ENCODE data around the gene URB1. TPM values are rescaled to one million over a fixed set of nuclear protein-coding genes. Genes with fewer than 3 reads are reported as not detected.

URB1 gene
- polyA plus RNA-seq, 1 of the 3 experiments (the other 2 are of a cell fraction): 9.9 TPM

- no peaks in the 10 kb centered on the region for H3K27me3 ChIP-seq (ENCODE audit: insufficient read depth)
- POLR2A ChIA-PET: no interaction called here
- no peaks in the 10 kb centered on the region for H4K20me1 ChIP-seq (ENCODE audit: insufficient read depth)
- H3K27ac ChIP-seq (ENCODE audit: low read depth in 2 of 2, low read length in 1 of 2): no peak overlapping the region
- peaks cover 15 to 35% of the 10 kb centered on the region in 2 experiments for H3K36me3 ChIP-seq (replicated peaks in 1 of 2; ENCODE audit: control insufficient read depth in 1 of 2, insufficient read depth in 2 of 2, low read length in 1 of 2)
- H3F3A ChIP-seq (replicated peaks; ENCODE audit: insufficient read depth): no peaks in the 10 kb centered on the region
- no peaks in the 10 kb centered on the region for H3K9me2 ChIP-seq
- no peak for TF ChIP-seq MEF2A (IDR thresholded peaks at IDR 0.05; ENCODE audit: borderline replicate concordance, low read depth)
- peak; percentile 32 for TF ChIP-seq CTCF (IDR thresholded peaks at IDR 0.05)
- H2AFZ ChIP-seq (ENCODE audit: low read depth): no peak overlapping the region
- H3K9ac ChIP-seq: no peak overlapping the region
- H3K4me2 ChIP-seq: no peak overlapping the region
- H3K9me3 ChIP-seq: no peaks in the 10 kb centered on the region
- CTCF ChIA-PET: interaction anchor here (0.6 kb wide), 1 partner anchor 16 kb away, joined by 3 read pairs; no protein-coding TSS in a partner anchor
- no peaks in the 10 kb centered on the region for H3K4me1 ChIP-seq (ENCODE audit: control insufficient read depth in 1 of 2, insufficient read depth in 2 of 2, low read depth in 1 of 2, low read length in 1 of 2)
- H3K79me2 ChIP-seq (ENCODE audit: insufficient read depth): no peaks in the 10 kb centered on the region
- no peak overlapping the region for H3K4me3 ChIP-seq (ENCODE audit: low read depth in 2 of 2, low read length in 1 of 2)
- 91% methylated on average over 17 of the region's 22 CpGs for WGBS (ENCODE audit: low lambda C conversion rate)
- DNase-seq: peak; percentile 49
Measured at GRCh38 chr21:32306021-32306780, 86.6 kb downstream of the URB1 start.

GRCh38 chr21:32304998-32305397 is 87.8 kb downstream of the URB1 start:
- no peaks in the 10 kb centered on the region for H3K9me3 ChIP-seq

GRCh38 chr21:32303385-32303784 is 89.4 kb downstream of the URB1 start:
- H4K20me1 ChIP-seq (ENCODE audit: insufficient read depth): no peaks in the 10 kb centered on the region
- H3K9ac ChIP-seq: no peak overlapping the region
- CTCF ChIA-PET: no interaction called here
- DNase-seq: no peak
- H3F3A ChIP-seq (replicated peaks; ENCODE audit: insufficient read depth): no peaks in the 10 kb centered on the region
- POLR2A ChIA-PET: no interaction called here
- H3K9me2 ChIP-seq: no peaks in the 10 kb centered on the region
- H3K4me2 ChIP-seq: no peak overlapping the region
- no peaks in the 10 kb centered on the region for H3K27me3 ChIP-seq (ENCODE audit: insufficient read depth)
- peaks cover 19 to 52% of the 10 kb centered on the region in 2 experiments for H3K36me3 ChIP-seq (replicated peaks in 1 of 2; ENCODE audit: control insufficient read depth in 1 of 2, insufficient read depth in 2 of 2, low read length in 1 of 2)
- H3K79me2 ChIP-seq (ENCODE audit: insufficient read depth): no peaks in the 10 kb centered on the region
- WGBS (ENCODE audit: low lambda C conversion rate): 100% methylated on average over 1 of the region's 1 CpG
- H3K4me3 ChIP-seq (ENCODE audit: low read depth in 2 of 2, low read length in 1 of 2): no peak overlapping the region
- H3K4me1 ChIP-seq (ENCODE audit: control insufficient read depth in 1 of 2, insufficient read depth in 2 of 2, low read depth in 1 of 2, low read length in 1 of 2): no peaks in the 10 kb centered on the region
- TF ChIP-seq TEAD4 (IDR thresholded peaks at IDR 0.05; ENCODE audit: borderline replicate concordance, insufficient read depth) (no peak), FOXM1 (IDR thresholded peaks at IDR 0.05; ENCODE audit: low read depth) (no peak), NRF1 (IDR thresholded peaks at IDR 0.05; ENCODE audit: low read depth, low read length) (no peak), POLR2AphosphoS5 (IDR thresholded peaks at IDR 0.05; ENCODE audit: low read depth, low read length) (no peak), RAD21 (IDR thresholded peaks at IDR 0.05; ENCODE audit: low read length) (no peak), MEF2A (IDR thresholded peaks at IDR 0.05; ENCODE audit: borderline replicate concordance, low read depth) (no peak), SMC3 (IDR thresholded peaks at IDR 0.05; ENCODE audit: low read depth, low read length) (no peak)
- no peaks in the 10 kb centered on the region for H3K9me3 ChIP-seq
- H2AFZ ChIP-seq (ENCODE audit: low read depth): no peak overlapping the region
- H3K27ac ChIP-seq (ENCODE audit: low read depth in 2 of 2, low read length in 1 of 2): no peak overlapping the region

More at GRCh38 chr21:32304998-32305397, 87.8 kb downstream of the URB1 start:
- ChIA-PET POLR2A (no interaction called here), CTCF (no interaction called here)
- no peaks in the 10 kb centered on the region for H3K27me3 ChIP-seq (ENCODE audit: insufficient read depth)
- H3K4me1 ChIP-seq (ENCODE audit: control insufficient read depth in 1 of 2, insufficient read depth in 2 of 2, low read depth in 1 of 2, low read length in 1 of 2): no peaks in the 10 kb centered on the region
- no peak overlapping the region for H3K9ac ChIP-seq
- 98% methylated on average over 7 of the region's 7 CpGs for WGBS (ENCODE audit: low lambda C conversion rate)
- no peak for DNase-seq
- no peaks in the 10 kb centered on the region for H3F3A ChIP-seq (replicated peaks; ENCODE audit: insufficient read depth)
- H3K4me2 ChIP-seq: no peak overlapping the region
- peaks cover 14 to 43% of the 10 kb centered on the region in 2 experiments for H3K36me3 ChIP-seq (replicated peaks in 1 of 2; ENCODE audit: control insufficient read depth in 1 of 2, insufficient read depth in 2 of 2, low read length in 1 of 2)
- no peak for TF ChIP-seq NRF1 (IDR thresholded peaks at IDR 0.05; ENCODE audit: low read depth, low read length)
- no peak overlapping the region for H3K27ac ChIP-seq (ENCODE audit: low read depth in 2 of 2, low read length in 1 of 2)
- H3K79me2 ChIP-seq (ENCODE audit: insufficient read depth): no peaks in the 10 kb centered on the region
- H3K9me2 ChIP-seq: no peaks in the 10 kb centered on the region
- H3K4me3 ChIP-seq (ENCODE audit: low read depth in 2 of 2, low read length in 1 of 2): no peak overlapping the region
- no peak overlapping the region for H2AFZ ChIP-seq (ENCODE audit: low read depth)
- no peaks in the 10 kb centered on the region for H4K20me1 ChIP-seq (ENCODE audit: insufficient read depth)
